Smooth muscle cell (in vitro differentiated cells): Measurements from ENCODE around the gene NDUFV1. TPM values are rescaled to one million over a fixed set of nuclear protein-coding genes. Genes with fewer than 3 reads are reported as not detected.

ENCODE experiments used
- DNase-seq: peaks from one replicate; lab custom pipeline; 2025; ENCODE audit not compliant: unreplicated experiment; lab: John Stamatoyannopoulos, UW
- H2AFZ ChIP-seq: fragments of 200-600 bp; sonication (generic); 2 replicates; pipeline ENCODE4 v1.6.0; 2016; ENCODE audit warnings: antibody characterized with exemption, low read depth, mild to moderate bottlenecking
- H3F3A ChIP-seq: fragments of 200-600 bp; sonication (generic); 2 replicates; pipeline ENCODE4 v1.6.0; 2017; ENCODE audit warnings: antibody characterized with exemption, low read depth
- H3K27ac ChIP-seq: fragments of 200-600 bp; sonication (generic); 2 replicates; pipeline ENCODE4 v1.5.1; 2016; ENCODE audit warnings: low read depth, mild to moderate bottlenecking
- H3K27me3 ChIP-seq: fragments of 200-600 bp; sonication (generic); 2 replicates; pipeline ENCODE4 v1.6.1; 2016; ENCODE audit warnings: low read depth, mild to moderate bottlenecking
- H3K36me3 ChIP-seq: fragments of 200-600 bp; sonication (generic); 2 replicates; pipeline ENCODE4 v1.5.1; 2016; ENCODE audit warnings: low read depth
- H3K4me1 ChIP-seq: fragments of 200-600 bp; sonication (generic); 2 replicates; pipeline ENCODE4 v1.5.1; 2016; ENCODE audit warnings: low read depth
- H3K4me2 ChIP-seq: fragments of 200-600 bp; sonication (generic); 2 replicates; pipeline ENCODE4 v1.6.0; 2016; ENCODE audit warnings: mild to moderate bottlenecking
- H3K4me3 ChIP-seq: fragments of 200-600 bp; sonication (generic); 2 replicates; pipeline ENCODE4 v1.5.1; 2016; ENCODE audit warnings: mild to moderate bottlenecking
- H3K79me2 ChIP-seq: fragments of 200-600 bp; sonication (generic); 2 replicates; pipeline ENCODE4 v1.6.0; 2016; ENCODE audit warnings: low read depth, mild to moderate bottlenecking
- H3K9ac ChIP-seq: fragments of 200-600 bp; sonication (generic); 2 replicates; pipeline ENCODE4 v1.6.0; 2016; ENCODE audit warnings: low read depth
- H3K9me3 ChIP-seq: fragments of 200-600 bp; sonication (generic); replicated peaks from 2 replicates; pipeline ENCODE4 v1.5.1; 2016; ENCODE audit warnings: low read depth
- H4K20me1 ChIP-seq: fragments of 200-600 bp; sonication (generic); 2 replicates; pipeline ENCODE4 v1.6.0; 2016; ENCODE audit warnings: low read depth
- WGBS: methylation state at CpG from one replicate; pipeline ENCODE4 v1.1.7; 2016; ENCODE audit warnings: low lambda C conversion rate; 5-methylcytosine and 5-hydroxymethylcytosine counted together
- polyA plus RNA-seq: library from polyadenylated mRNA; unstranded; fragments of >200 nt; fragmentation: Nextera tagmentation; extraction: Ambion mirVana; gene quantifications from 2 replicates; pipeline ENCODE4 v1.2.1, GENCODE V29; 2016
- total RNA-seq: library from RNA; depleted of rRNA; stranded (reverse); fragments of >200 nt; gene quantifications from 2 replicates; pipeline ENCODE4 v1.2.3, GENCODE V29; 2014
- TF ChIP-seq, protein P1 (sequence below): fragments of 200-600 bp; sonication (generic); IDR thresholded peaks from 2 replicates; pipeline ENCODE4 v1.5.1; 2017; ENCODE audit warnings: borderline replicate concordance, mild to moderate bottlenecking, antibody characterized with exemption; ENCODE audit not compliant: insufficient read depth, poor library complexity, severe bottlenecking

Gene NDUFV1
- total and polyA plus RNA-seq, 2 experiments from 2014 or later = 111 to 201 TPM

DNA sequence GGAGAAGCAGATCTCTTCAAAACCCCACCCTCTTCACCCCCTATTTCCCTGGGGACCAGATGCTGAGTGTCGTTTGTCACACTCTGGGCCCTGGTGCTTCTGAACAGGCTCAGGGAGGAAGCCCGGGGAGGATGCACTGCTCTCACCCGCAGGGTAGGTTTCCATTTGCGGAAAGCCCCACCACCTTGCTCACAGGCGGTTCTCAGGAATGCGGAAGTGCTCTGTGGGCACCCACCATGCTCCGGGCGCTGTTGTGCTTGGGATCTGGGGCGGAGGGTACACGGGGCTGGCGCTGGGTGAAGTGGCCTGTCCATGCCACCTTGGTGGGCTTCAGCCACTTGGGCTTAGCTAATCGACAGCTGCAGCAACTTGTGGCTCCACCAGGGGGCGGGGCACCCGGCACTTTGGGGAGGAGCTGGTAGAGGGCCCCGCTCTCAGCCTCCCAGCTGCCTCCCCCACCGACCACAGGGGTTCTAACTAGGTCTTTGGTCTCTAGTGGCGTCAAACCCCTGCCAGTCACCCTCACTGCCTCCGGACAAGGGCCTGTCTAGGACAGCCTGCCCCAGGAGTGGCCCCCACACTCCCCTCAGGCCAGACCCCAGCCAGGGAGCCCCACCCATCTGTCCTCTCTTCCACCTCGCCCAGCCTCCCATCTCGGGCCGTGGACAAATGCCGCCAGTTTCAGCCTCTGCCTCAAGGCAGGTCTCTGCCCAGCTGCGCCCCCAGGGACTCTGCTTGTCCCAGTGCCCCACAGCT lies 7.4 kb downstream of the NDUFV1 start:
- H3K27ac ChIP-seq = no peak overlapping the region
- TF ChIP-seq, protein P1, sequence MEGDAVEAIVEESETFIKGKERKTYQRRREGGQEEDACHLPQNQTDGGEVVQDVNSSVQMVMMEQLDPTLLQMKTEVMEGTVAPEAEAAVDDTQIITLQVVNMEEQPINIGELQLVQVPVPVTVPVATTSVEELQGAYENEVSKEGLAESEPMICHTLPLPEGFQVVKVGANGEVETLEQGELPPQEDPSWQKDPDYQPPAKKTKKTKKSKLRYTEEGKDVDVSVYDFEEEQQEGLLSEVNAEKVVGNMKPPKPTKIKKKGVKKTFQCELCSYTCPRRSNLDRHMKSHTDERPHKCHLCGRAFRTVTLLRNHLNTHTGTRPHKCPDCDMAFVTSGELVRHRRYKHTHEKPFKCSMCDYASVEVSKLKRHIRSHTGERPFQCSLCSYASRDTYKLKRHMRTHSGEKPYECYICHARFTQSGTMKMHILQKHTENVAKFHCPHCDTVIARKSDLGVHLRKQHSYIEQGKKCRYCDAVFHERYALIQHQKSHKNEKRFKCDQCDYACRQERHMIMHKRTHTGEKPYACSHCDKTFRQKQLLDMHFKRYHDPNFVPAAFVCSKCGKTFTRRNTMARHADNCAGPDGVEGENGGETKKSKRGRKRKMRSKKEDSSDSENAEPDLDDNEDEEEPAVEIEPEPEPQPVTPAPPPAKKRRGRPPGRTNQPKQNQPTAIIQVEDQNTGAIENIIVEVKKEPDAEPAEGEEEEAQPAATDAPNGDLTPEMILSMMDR = peak; percentile 67
- WGBS = 36% methylated on average over 21 of the region's 23 CpGs
- H3K4me1 ChIP-seq = peaks cover 11% of the 10 kb centered on the region
- no peak overlapping the region for H3K4me3 ChIP-seq
- DNase-seq = no peak
- H3F3A ChIP-seq = no peaks in the 10 kb centered on the region
- H3K4me2 ChIP-seq = peak overlapping the region; percentile 77
- no peaks in the 10 kb centered on the region for H4K20me1 ChIP-seq
- no peak overlapping the region for H2AFZ ChIP-seq
- H3K79me2 ChIP-seq = no peaks in the 10 kb centered on the region
- no peaks in the 10 kb centered on the region for H3K9me3 ChIP-seq
- H3K27me3 ChIP-seq = no peaks in the 10 kb centered on the region
- no peak overlapping the region for H3K9ac ChIP-seq
- no peaks in the 10 kb centered on the region for H3K36me3 ChIP-seq

DNA sequence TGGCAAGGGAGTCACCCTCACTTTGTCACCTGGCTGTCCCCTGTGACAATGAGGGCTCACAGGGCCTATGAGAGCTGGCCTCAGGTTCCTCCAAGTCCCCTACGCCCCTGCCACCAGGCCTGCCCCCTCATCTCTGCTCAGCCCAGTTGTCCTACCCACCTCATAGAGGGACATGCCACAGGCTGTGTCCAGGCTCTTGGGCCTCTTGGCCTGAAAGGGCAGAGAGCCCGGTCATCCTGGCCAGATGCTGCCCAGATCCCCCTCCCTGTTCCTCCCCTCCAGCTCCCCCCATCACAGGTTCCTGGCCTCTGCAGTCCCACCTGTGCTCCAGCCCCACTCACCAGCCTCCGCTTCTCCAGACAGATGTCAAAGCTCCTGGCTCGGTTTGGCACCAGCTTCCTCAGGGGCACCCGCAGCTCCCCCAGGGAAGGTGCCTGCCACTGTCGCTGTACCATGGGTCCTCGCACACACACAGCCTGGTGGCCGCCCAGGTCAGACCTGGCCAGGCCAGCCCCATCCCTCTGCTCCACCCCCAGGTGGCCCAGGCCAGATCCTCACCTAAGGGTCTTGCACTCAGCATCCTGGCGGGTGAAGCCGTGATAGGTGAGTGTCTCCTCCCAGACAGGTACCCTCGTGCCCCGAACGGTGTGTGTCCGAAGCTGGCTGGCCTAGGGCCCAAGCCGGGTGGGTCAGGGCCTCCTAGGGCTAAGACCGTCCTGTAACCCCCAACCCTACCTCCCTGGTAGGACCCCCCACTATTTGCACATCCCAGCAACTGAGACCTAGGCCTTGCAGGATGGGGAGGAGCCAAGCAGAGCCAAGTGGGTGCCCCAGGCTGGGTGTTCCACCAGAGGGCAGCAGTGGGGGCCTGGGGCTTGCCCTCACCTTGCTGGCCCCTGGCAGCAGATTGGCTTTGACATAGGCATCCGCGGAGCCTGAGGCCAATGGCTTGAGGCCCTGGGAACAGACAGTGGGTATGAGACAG lies 8.3 kb downstream of the NDUFV1 start:
- Histone ChIP-seq H2AFZ (no peak overlapping the region), H3K27ac (no peak overlapping the region), H3K4me1 (peaks cover 11% of the 10 kb centered on the region), H3K79me2 (no peaks in the 10 kb centered on the region), H3F3A (no peaks in the 10 kb centered on the region), H3K4me3 (no peak overlapping the region), H4K20me1 (no peaks in the 10 kb centered on the region), H3K9ac (no peak overlapping the region), H3K4me2 (no peak overlapping the region), H3K27me3 (no peaks in the 10 kb centered on the region), H3K36me3 (no peaks in the 10 kb centered on the region), H3K9me3 (no peaks in the 10 kb centered on the region)
- TF ChIP-seq, protein P1 = peak; percentile 37
- 90% methylated on average over 18 of the region's 18 CpGs for WGBS
- no peak for DNase-seq

DNA sequence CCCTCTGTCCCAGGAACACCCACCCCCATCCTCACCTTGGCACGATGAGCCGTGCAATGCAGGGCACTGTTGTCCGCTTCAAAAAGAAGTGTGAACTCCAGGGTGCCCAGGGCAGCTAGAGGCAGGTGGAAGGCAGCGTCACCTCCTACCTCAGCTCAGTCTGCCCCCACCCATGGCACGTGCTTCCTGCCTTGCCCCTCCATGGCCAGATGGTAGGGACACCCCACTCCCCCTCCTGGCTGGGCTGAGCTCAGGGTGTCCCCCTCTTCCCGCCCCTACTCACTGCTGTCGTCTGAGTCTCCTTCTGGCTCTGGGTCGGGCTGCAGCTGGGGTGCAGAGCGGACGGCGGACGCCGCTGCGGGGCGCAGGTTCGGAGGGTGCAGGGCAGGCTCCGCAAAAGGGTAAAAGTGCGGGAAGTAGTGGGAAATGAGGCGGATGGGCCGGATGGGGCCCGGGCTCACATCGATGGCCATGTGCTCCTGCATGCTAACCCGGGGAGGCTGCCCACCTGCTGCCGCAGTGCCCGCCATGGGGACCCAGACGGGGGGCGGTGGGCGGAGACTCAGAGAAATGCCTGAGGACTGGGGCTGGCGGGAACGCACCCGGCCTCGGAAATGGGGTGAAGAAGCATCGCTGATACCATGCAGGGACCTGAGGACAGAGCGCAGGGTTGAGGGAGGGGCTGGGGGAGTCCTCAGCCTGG lies 9.1 kb downstream of the NDUFV1 start:
- WGBS = 87% methylated on average over 34 of the region's 34 CpGs
- H4K20me1 ChIP-seq = no peaks in the 10 kb centered on the region

More for the DNA sequence above, 9.1 kb downstream of the NDUFV1 start:
- Histone ChIP-seq H3K36me3 (no peaks in the 10 kb centered on the region), H3K27me3 (no peaks in the 10 kb centered on the region), H3K9ac (no peak overlapping the region), H3F3A (no peaks in the 10 kb centered on the region), H3K79me2 (no peaks in the 10 kb centered on the region), H3K4me1 (peaks cover 11% of the 10 kb centered on the region), H3K9me3 (no peaks in the 10 kb centered on the region), H2AFZ (no peak overlapping the region), H3K27ac (no peak overlapping the region), H3K4me3 (no peak overlapping the region), H3K4me2 (no peak overlapping the region)
- TF ChIP-seq, protein P1 = no peak
- DNase-seq = no peak
